C4-2B (cell line): ENCODE measurements around the gene MVB12B.

Experiments used
- H3K27ac ChIP-seq: fragments of 450-650 bp; 2 replicates; pipeline ENCODE4 v1.5.1; 2017
- CTCF ChIP-seq: fragments of 450-650 bp; conservative IDR thresholded peaks from 2 replicates; pipeline ENCODE4 v1.5.1; 2017; ENCODE audit warnings: mild to moderate bottlenecking
- ZFX ChIP-seq: fragments of 450-650 bp; IDR thresholded peaks from 2 replicates; pipeline ENCODE4 v1.6.1; 2017

The MVB12B gene

GRCh38 chr9:126341902-126342301, 15.3 kb downstream of the MVB12B start:
- TF ChIP-seq CTCF (no peak), ZFX (no peak)
- H3K27ac ChIP-seq, result no peak overlapping the region

DNA sequence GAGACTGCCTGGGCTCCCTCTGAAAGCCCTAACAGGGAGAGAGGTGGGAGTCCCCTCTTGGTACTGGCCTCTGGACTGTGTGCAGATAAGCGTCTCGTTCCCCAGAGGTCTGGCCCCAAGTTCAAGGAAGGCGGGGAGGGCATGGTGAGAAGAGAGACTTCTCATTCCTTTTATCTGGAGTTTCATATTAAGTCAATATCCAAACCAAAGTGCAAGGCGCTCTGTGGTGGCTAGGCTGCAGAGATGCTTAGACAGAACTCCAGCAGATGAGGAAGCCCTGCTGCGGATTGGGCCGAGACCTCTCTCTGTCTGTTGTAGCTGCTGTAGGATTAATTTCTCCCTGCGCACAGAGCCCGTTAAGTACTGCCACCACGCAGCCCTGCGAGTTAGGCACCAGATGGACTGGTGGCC, 16.0 kb downstream of the MVB12B start:
- TF ChIP-seq ZFX, result no peak
- no peak for TF ChIP-seq CTCF
- no peak overlapping the region for H3K27ac ChIP-seq

- no peak overlapping the region for H3K27ac ChIP-seq
- TF ChIP-seq ZFX (no peak), CTCF (no peak)
Observed at GRCh38 chr9:126343271-126343700, 16.7 kb downstream of the MVB12B start.

- no peak overlapping the region for H3K27ac ChIP-seq
- TF ChIP-seq ZFX (no peak), CTCF (no peak)
Observed at GRCh38 chr9:126346031-126346430, 19.4 kb downstream of the MVB12B start.

GRCh38 chr9:126347093-126347492, 20.5 kb downstream of the MVB12B start:
- TF ChIP-seq ZFX (no peak), CTCF (no peak)
- H3K27ac ChIP-seq, result no peak overlapping the region

GRCh38 chr9:126347911-126348760, 21.5 kb downstream of the MVB12B start:
- TF ChIP-seq CTCF (no peak), ZFX (no peak)
- H3K27ac ChIP-seq, result no peak overlapping the region

GRCh38 chr9:126348911-126349550, 22.4 kb downstream of the MVB12B start:
- H3K27ac ChIP-seq, result no peak overlapping the region
- no peak for TF ChIP-seq CTCF
- no peak for TF ChIP-seq ZFX
